ENCODE results near the gene AIG1.
A peak's percentile ranks its signal among the peaks of the same experiment; 100 is the strongest.

Gene AIG1

DNA sequence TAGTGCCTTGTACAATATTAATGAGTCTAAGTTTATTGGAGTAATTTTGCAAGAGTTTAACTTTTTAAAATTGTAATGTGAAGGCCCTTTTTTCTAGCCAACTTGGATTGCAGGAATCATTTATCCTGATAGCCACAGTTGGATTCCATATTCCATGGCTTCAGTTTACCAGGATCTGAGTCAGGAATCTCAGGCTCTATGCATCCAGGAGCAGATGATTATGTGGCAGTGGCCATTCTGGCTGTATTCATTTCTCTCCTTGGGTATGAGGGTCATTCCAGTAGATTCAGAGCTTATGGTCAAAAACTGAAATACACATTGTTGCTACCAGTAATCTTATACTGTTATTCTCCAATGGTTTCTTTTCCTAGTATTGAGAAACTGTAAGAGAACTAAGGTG, 2.9 kb downstream of the AIG1 start:
- no peak for DNase-seq (ENCODE audit: low read depth)
- TF ChIP-seq CTCF (IDR thresholded peaks at IDR 0.05; ENCODE audit: low read length, missing control alignments), result no peak
- no peak overlapping the region for H3K4me3 ChIP-seq (replicated peaks; ENCODE audit: low read depth, low read length)

DNA sequence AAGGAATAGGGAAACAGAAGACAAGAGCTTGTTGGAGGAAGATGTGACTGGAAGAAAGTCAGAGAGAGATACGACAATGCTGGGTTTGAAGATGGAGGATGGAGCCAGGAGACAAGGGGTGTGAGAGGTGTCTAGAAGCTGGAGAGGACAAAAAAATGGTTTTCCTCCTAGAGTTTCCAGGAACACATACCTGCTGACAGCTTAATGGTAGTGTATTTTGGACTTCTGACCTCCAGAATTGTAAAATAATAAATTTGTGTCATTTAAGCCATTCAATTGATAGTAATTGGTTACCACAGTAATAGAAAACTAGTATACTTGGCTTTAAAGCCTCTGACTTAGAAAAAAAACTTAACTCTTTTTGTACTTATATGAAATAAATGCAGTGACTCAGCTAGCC, 3.6 kb downstream of the AIG1 start:
- no peak for DNase-seq (ENCODE audit: low read depth)
- TF ChIP-seq CTCF (IDR thresholded peaks at IDR 0.05; ENCODE audit: low read length, missing control alignments), result no peak
- H3K4me3 ChIP-seq (replicated peaks; ENCODE audit: low read depth, low read length), result no peak overlapping the region

- H3K4me3 ChIP-seq (replicated peaks; ENCODE audit: low read depth, low read length), result no peak overlapping the region
- DNase-seq (ENCODE audit: low read depth), result peak; percentile 21
- TF ChIP-seq CTCF (IDR thresholded peaks at IDR 0.05; ENCODE audit: low read length, missing control alignments), result no peak
Observed at GRCh38 chr6:143064951-143065683, 4.4 kb downstream of the AIG1 start.

- DNase-seq (ENCODE audit: low read depth), result no peak
- no peak for TF ChIP-seq CTCF (IDR thresholded peaks at IDR 0.05; ENCODE audit: low read length, missing control alignments)
- H3K4me3 ChIP-seq (replicated peaks; ENCODE audit: low read depth, low read length), result no peak overlapping the region
Observed at GRCh38 chr6:143068001-143068400, 7.3 kb downstream of the AIG1 start.

- no peak for DNase-seq (ENCODE audit: low read depth)
- no peak overlapping the region for H3K4me3 ChIP-seq (replicated peaks; ENCODE audit: low read depth, low read length)
- no peak for TF ChIP-seq CTCF (IDR thresholded peaks at IDR 0.05; ENCODE audit: low read length, missing control alignments)
Observed at GRCh38 chr6:143074101-143074500, 13.4 kb downstream of the AIG1 start.

DNA sequence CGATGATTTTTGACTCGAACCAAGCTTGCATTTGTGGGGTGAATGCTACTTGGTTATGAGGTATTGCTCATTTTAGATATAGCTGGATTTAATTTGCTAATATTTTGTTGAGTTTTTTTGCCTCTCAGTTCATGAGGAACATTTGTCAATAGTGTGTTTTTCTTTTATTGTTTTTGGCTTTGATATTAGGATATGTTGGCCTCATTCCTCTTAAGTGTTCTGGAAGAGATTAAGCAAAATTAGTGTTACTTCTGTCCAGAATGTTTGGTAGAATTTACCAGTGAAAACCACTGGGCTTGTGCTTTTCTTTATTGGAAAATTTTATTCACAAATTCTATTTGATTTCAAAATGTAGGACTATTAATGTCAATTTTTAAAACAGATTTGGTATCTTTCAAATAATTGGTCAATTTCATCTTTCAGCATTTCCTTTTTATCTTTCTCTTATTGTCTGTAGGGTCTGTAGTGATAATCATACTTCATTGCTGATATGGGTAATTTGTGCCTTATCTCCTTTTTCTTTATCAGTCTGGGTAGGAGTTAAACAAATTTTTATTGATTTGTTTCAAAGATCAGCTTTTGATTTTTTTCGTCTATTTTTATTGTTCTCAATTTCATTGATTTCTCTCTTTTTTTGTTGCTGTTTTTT, 14.1 kb downstream of the AIG1 start:
- no peak for TF ChIP-seq CTCF (IDR thresholded peaks at IDR 0.05; ENCODE audit: low read length, missing control alignments)
- DNase-seq (ENCODE audit: low read depth), result no peak

More for the DNA sequence above, 14.1 kb downstream of the AIG1 start:
- H3K4me3 ChIP-seq (replicated peaks; ENCODE audit: low read depth, low read length), result no peak overlapping the region
